Caco-2 (cell line): ENCODE measurements around the gene EIF4E3. TPM values are rescaled to one million over a fixed set of nuclear protein-coding genes. Genes with fewer than 3 reads are reported as not detected.

Experiments used
- BruUV-seq: library from RNA; stranded (reverse); fragments of 400-500 nt; replicated peaks from 2 replicates; lab custom pipeline; 2021; lab: Mats Ljungman, UMichigan
- CTCF ChIA-PET: fragments of 300-600 bp; sonication (Branson Sonifier 250); formaldehyde crosslinking; loops from one replicate; lab custom pipeline; 2022; ENCODE audit warnings: antibody characterized with exemption; lab: Charles Lee
- POLR2A ChIA-PET: fragments of 300-600 bp; sonication (Branson Sonifier 250); formaldehyde crosslinking; loops from one replicate; lab custom pipeline; 2022; ENCODE audit warnings: antibody characterized with exemption; lab: Charles Lee
- DNase-seq, 2 experiments: peaks; one replicate each; pipeline versions ENCODE4 v3.0.0 to v3.0.0-alpha.2; 2020 to 2022
- H3K27me3 ChIP-seq: replicated peaks from 2 replicates; pipeline ENCODE4 v1.6.0; 2011; ENCODE audit warnings: low read length; ENCODE audit not compliant: control insufficient read depth, insufficient read depth
- H3K36me3 ChIP-seq: 2 replicates; pipeline ENCODE4 v1.5.1; 2011; ENCODE audit warnings: low read length; ENCODE audit not compliant: control insufficient read depth, insufficient read depth
- H3K4me1 ChIP-seq: fragments of 250-450 bp; sonication (Bioruptor Pico); 2 replicates; pipeline ENCODE4 v1.5.1; 2020; ENCODE audit warnings: mild to moderate bottlenecking
- H3K4me3 ChIP-seq: 2 replicates; pipeline ENCODE4 v1.5.1; 2011; ENCODE audit warnings: low read depth, mild to moderate bottlenecking, control low read depth, low read length
- H3K9me3 ChIP-seq: fragments of 250-450 bp; sonication (Bioruptor Pico); 2 replicates; pipeline ENCODE4 v1.5.1; 2020; ENCODE audit warnings: mild to moderate bottlenecking, moderate library complexity
- H3K27ac Mint-ChIP-seq: one replicate; pipeline ENCODE4 v1.8.0; 2022; ENCODE audit warnings: mixed read lengths; ENCODE audit not compliant: unreplicated experiment
- H3K27me3 Mint-ChIP-seq: one replicate; pipeline ENCODE4 v1.8.0; 2022; ENCODE audit warnings: mixed read lengths; ENCODE audit not compliant: insufficient read depth, unreplicated experiment
- H3K36me3 Mint-ChIP-seq: one replicate; pipeline ENCODE4 v1.8.0; 2022; ENCODE audit warnings: mild to moderate bottlenecking, mixed read lengths; ENCODE audit not compliant: insufficient read depth, unreplicated experiment
- H3K4me1 Mint-ChIP-seq: one replicate; pipeline ENCODE4 v1.8.0; 2022; ENCODE audit warnings: low read depth, mixed read lengths; ENCODE audit not compliant: unreplicated experiment
- H3K4me3 Mint-ChIP-seq: one replicate; pipeline ENCODE4 v1.8.0; 2022; ENCODE audit warnings: mild to moderate bottlenecking, moderate library complexity, mixed read lengths; ENCODE audit not compliant: unreplicated experiment
- H3K9me3 Mint-ChIP-seq: one replicate; pipeline ENCODE4 v1.8.0; 2022; ENCODE audit warnings: mixed read lengths; ENCODE audit not compliant: unreplicated experiment
- CTCF ChIP-seq, 2 experiments: fragments of 200-600 bp in 1 of 2; IDR thresholded peaks; 1 replicate in 1 of 2; 2 replicates in 1 of 2; pipeline versions ENCODE4 v1.5.1 to v1.8.0; 2011 to 2022; ENCODE audit warnings: antibody characterized with exemption in 1 of 2, control low read depth in 1 of 2, inconsistent platforms in 1 of 2, low read depth in 1 of 2, low read length in 1 of 2, mild to moderate bottlenecking in 1 of 2, moderate library complexity in 1 of 2; ENCODE audit not compliant: insufficient read depth in 1 of 2, severe bottlenecking in 1 of 2, unreplicated experiment in 1 of 2
- intact Hi-C: fragments of 100-400 bp; cut with micrococcal nuclease; formaldehyde crosslinking; loops from one replicate; pipeline ENCODE4 v1.10.0; 2022; ENCODE audit not compliant: unreplicated experiment
- total RNA-seq: library from RNA; stranded (reverse); gene quantifications from 2 replicates; pipeline ENCODE4 v1.2.3, GENCODE V29; 2022

The EIF4E3 gene
- total RNA-seq, 1 experiment from 2014 or later, result 1.7 TPM

- H3K4me1 Mint-ChIP-seq, result peaks cover 7% of the 10 kb centered on the region
- no peak overlapping the region for H3K4me3 Mint-ChIP-seq
- TF ChIP-seq CTCF (IDR thresholded peaks at IDR 0.05; ENCODE audit: insufficient read depth in 1 of 2, low read depth in 1 of 2, low read length in 1 of 2, severe bottlenecking in 1 of 2, unreplicated experiment in 1 of 2), result no peak
- no peaks in the 10 kb centered on the region for H3K9me3 Mint-ChIP-seq
- H3K9me3 ChIP-seq, result no peaks in the 10 kb centered on the region
- peaks cover 2% of the 10 kb centered on the region for H3K27me3 Mint-ChIP-seq
- ChIA-PET CTCF (no interaction called here), POLR2A (no interaction called here)
- no peaks in the 10 kb centered on the region for H3K27me3 ChIP-seq
- H3K4me3 ChIP-seq, result no peak overlapping the region
- H3K4me1 ChIP-seq, result peaks cover 9% of the 10 kb centered on the region
- intact Hi-C loops, result no loop called here
- H3K36me3 ChIP-seq, result no peaks in the 10 kb centered on the region
- DNase-seq, result no peak
- no peak overlapping the region for H3K27ac Mint-ChIP-seq
- no peaks in the 10 kb centered on the region for H3K36me3 Mint-ChIP-seq
- BruUV-seq, result no TSS peak
These were observed 70.1 kb downstream of the EIF4E3 start for GRCh38 chr3:71655061-71655460.

GRCh38 chr3:71653414-71653807, 71.8 kb downstream of the EIF4E3 start:
- Histone ChIP-seq H3K9me3 (no peaks in the 10 kb centered on the region), H3K27me3 (no peaks in the 10 kb centered on the region), H3K4me3 (no peak overlapping the region), H3K4me1 (peaks cover 9% of the 10 kb centered on the region), H3K36me3 (no peaks in the 10 kb centered on the region)
- BruUV-seq, result no TSS peak
- intact Hi-C loops, result loop anchor here (2.0 to 5.0 kb wide), 6 partner anchors 51 to 1589 kb away; no protein-coding TSS in a partner anchor
- H3K4me1 Mint-ChIP-seq, result peaks cover 16% of the 10 kb centered on the region
- ChIA-PET POLR2A (no interaction called here), CTCF (interaction anchor here (0.6 to 1.8 kb wide), 8 partner anchors 12 to 1589 kb away, joined by 3 to 8 read pairs (median 4); no protein-coding TSS in a partner anchor)
- H3K27ac Mint-ChIP-seq, result no peak overlapping the region
- H3K36me3 Mint-ChIP-seq, result no peaks in the 10 kb centered on the region
- no peak for DNase-seq
- H3K4me3 Mint-ChIP-seq, result no peak overlapping the region
- no peaks in the 10 kb centered on the region for H3K9me3 Mint-ChIP-seq
- TF ChIP-seq CTCF (IDR thresholded peaks at IDR 0.05; ENCODE audit: insufficient read depth in 1 of 2, low read depth in 1 of 2, low read length in 1 of 2, severe bottlenecking in 1 of 2, unreplicated experiment in 1 of 2), result no peak
- peaks cover 2% of the 10 kb centered on the region for H3K27me3 Mint-ChIP-seq

GRCh38 chr3:71652781-71653413, 72.3 kb downstream of the EIF4E3 start:
- ChIA-PET POLR2A (no interaction called here), CTCF (interaction anchor here (0.6 to 1.8 kb wide), 8 partner anchors 11 to 1102 kb away, joined by 3 to 8 read pairs (median 4); no protein-coding TSS in a partner anchor)
- TF ChIP-seq CTCF (IDR thresholded peaks at IDR 0.05; ENCODE audit: insufficient read depth in 1 of 2, low read depth in 1 of 2, low read length in 1 of 2, severe bottlenecking in 1 of 2, unreplicated experiment in 1 of 2), result peak; percentile 52 to 54
- DNase-seq, result peak; percentile 49 to 55
- H3K9me3 Mint-ChIP-seq, result no peaks in the 10 kb centered on the region
- peaks cover 2% of the 10 kb centered on the region for H3K27me3 Mint-ChIP-seq
- peaks cover 16% of the 10 kb centered on the region for H3K4me1 Mint-ChIP-seq
- Histone ChIP-seq H3K9me3 (no peaks in the 10 kb centered on the region), H3K4me1 (peaks cover 11% of the 10 kb centered on the region), H3K27me3 (no peaks in the 10 kb centered on the region), H3K36me3 (no peaks in the 10 kb centered on the region), H3K4me3 (no peak overlapping the region)
- no peaks in the 10 kb centered on the region for H3K36me3 Mint-ChIP-seq
- intact Hi-C loops, result loop anchor here (1.0 to 5.0 kb wide), 8 partner anchors 51 to 1588 kb away; no protein-coding TSS in a partner anchor
- BruUV-seq, result no TSS peak
- no peak overlapping the region for H3K4me3 Mint-ChIP-seq
- peak overlapping the region; percentile 39 for H3K27ac Mint-ChIP-seq
